MG63 (cell line): ENCODE data around the gene SRSF6. TPM values are rescaled to one million over a fixed set of nuclear protein-coding genes. Genes with fewer than 3 reads are reported as not detected.
"Not testable (repeated sequence)": the region's sequence is repeated elsewhere in the genome, so short reads cannot be mapped to it uniquely, and the experiment has no call there.

ENCODE experiments used
- DNase-seq: peaks from one replicate; pipeline ENCODE4 v3.0.0-alpha.2; 2020
- H3K27me3 ChIP-seq: fragments of 250-450 bp; sonication (Bioruptor Pico); 2 replicates; pipeline ENCODE4 v1.5.1; 2020; ENCODE audit warnings: mild to moderate bottlenecking, moderate library complexity
- H3K36me3 ChIP-seq: fragments of 250-450 bp; sonication (Bioruptor Pico); 2 replicates; pipeline ENCODE4 v1.5.1; 2020; ENCODE audit warnings: mild to moderate bottlenecking, moderate library complexity
- H3K4me3 ChIP-seq: fragments of 250-450 bp; sonication (Bioruptor Pico); 2 replicates; pipeline ENCODE4 v1.5.1; 2020; ENCODE audit warnings: mild to moderate bottlenecking, moderate library complexity
- H3K9me3 ChIP-seq: fragments of 250-450 bp; sonication (Bioruptor Pico); 2 replicates; pipeline ENCODE4 v1.5.1; 2020; ENCODE audit warnings: mild to moderate bottlenecking, moderate library complexity
- total RNA-seq: library from RNA; depleted of rRNA; stranded (reverse); fragments of >200 nt; shearing (Covaris generic); gene quantifications from 2 replicates; pipeline ENCODE4 v1.2.3, GENCODE V29; 2014; ENCODE audit warnings: low replicate concordance

Gene SRSF6
- total RNA-seq, 1 experiment from 2014 or later = 22.1 TPM

GRCh38 chr20:43440531-43440930, 17.2 kb upstream of the SRSF6 start:
- no peaks in the 10 kb centered on the region for H3K9me3 ChIP-seq
- DNase-seq = no peak
- H3K36me3 ChIP-seq = no peaks in the 10 kb centered on the region
- no peak overlapping the region for H3K4me3 ChIP-seq
- peaks cover 8% of the 10 kb centered on the region; the same call in 1 of the 2 replicates for H3K27me3 ChIP-seq

- no peaks in the 10 kb centered on the region for H3K9me3 ChIP-seq
- no peak for DNase-seq
- no peaks in the 10 kb centered on the region; the same call in 1 of the 2 replicates for H3K27me3 ChIP-seq
These were observed 15.3 kb upstream of the SRSF6 start for GRCh38 chr20:43442282-43442880.

GRCh38 chr20:43444107-43444506, 13.6 kb upstream of the SRSF6 start:
- DNase-seq = no peak
- Histone ChIP-seq H3K4me3 (no peak overlapping the region), H3K36me3 (no peaks in the 10 kb centered on the region), H3K27me3 (peaks cover 5% of the 10 kb centered on the region; the same call in 1 of the 2 replicates), H3K9me3 (no peaks in the 10 kb centered on the region)

More at GRCh38 chr20:43442282-43442880, 15.3 kb upstream of the SRSF6 start:
- no peak overlapping the region for H3K4me3 ChIP-seq
- H3K36me3 ChIP-seq = no peaks in the 10 kb centered on the region

GRCh38 chr20:43446361-43446879, 11.3 kb upstream of the SRSF6 start:
- Histone ChIP-seq H3K4me3 (no peak overlapping the region), H3K27me3 (peaks cover 5% of the 10 kb centered on the region; the same call in 1 of the 2 replicates), H3K9me3 (no peaks in the 10 kb centered on the region), H3K36me3 (no peaks in the 10 kb centered on the region)
- no peak for DNase-seq

GRCh38 chr20:43448431-43448747, 9.3 kb upstream of the SRSF6 start:
- H3K27me3 ChIP-seq, H3K9me3 ChIP-seq, H3K36me3 ChIP-seq, DNase-seq, H3K4me3 ChIP-seq: not testable (repeated sequence)

- H3K9me3 ChIP-seq = no peaks in the 10 kb centered on the region
- H3K4me3 ChIP-seq = no peak overlapping the region
- no peak for DNase-seq
- no peaks in the 10 kb centered on the region for H3K36me3 ChIP-seq
- peaks cover 5% of the 10 kb centered on the region for H3K27me3 ChIP-seq
These were observed 8.8 kb upstream of the SRSF6 start for GRCh38 chr20:43448748-43449535.

GRCh38 chr20:43450841-43451799, 6.6 kb upstream of the SRSF6 start:
- no peaks in the 10 kb centered on the region for H3K36me3 ChIP-seq
- no peak for DNase-seq
- H3K9me3 ChIP-seq = no peaks in the 10 kb centered on the region; the same call in 1 of the 2 replicates
- H3K4me3 ChIP-seq = no peak overlapping the region
- peaks cover 5% of the 10 kb centered on the region for H3K27me3 ChIP-seq

- DNase-seq = no peak
These were observed 5.1 kb upstream of the SRSF6 start for GRCh38 chr20:43452404-43453126.

GRCh38 chr20:43456252-43456651, 1.4 kb upstream of the SRSF6 start:
- H3K9me3 ChIP-seq, DNase-seq, H3K27me3 ChIP-seq, H3K4me3 ChIP-seq: not testable (repeated sequence)
- peaks cover 26% of the 10 kb centered on the region for H3K36me3 ChIP-seq

More at GRCh38 chr20:43452404-43453126, 5.1 kb upstream of the SRSF6 start:
- no peak overlapping the region for H3K4me3 ChIP-seq
- H3K36me3 ChIP-seq = no peaks in the 10 kb centered on the region
- H3K9me3 ChIP-seq = peaks cover 2% of the 10 kb centered on the region; the same call in 1 of the 2 replicates
- H3K27me3 ChIP-seq = peaks cover 5% of the 10 kb centered on the region

- Histone ChIP-seq H3K9me3 (peaks cover 2% of the 10 kb centered on the region; the same call in 1 of the 2 replicates), H3K4me3 (peak overlapping the region; percentile 100), H3K27me3 (no peaks in the 10 kb centered on the region; the same call in none of the 2 replicates), H3K36me3 (peaks cover 34% of the 10 kb centered on the region)
- DNase-seq = peak; percentile 89
These were observed 672 bp upstream of the SRSF6 start for GRCh38 chr20:43456809-43457639.

- Histone ChIP-seq H3K9me3 (peaks cover 2% of the 10 kb centered on the region; the same call in 1 of the 2 replicates), H3K36me3 (peaks cover 48% of the 10 kb centered on the region), H3K27me3 (no peaks in the 10 kb centered on the region; the same call in 1 of the 2 replicates), H3K4me3 (peak overlapping the region; percentile 100)
- no peak for DNase-seq
These were observed 777 bp downstream of the SRSF6 start for GRCh38 chr20:43458422-43458924.

GRCh38 chr20:43459022-43459942, 1.6 kb downstream of the SRSF6 start:
- H3K9me3 ChIP-seq = peaks cover 2% of the 10 kb centered on the region; the same call in 1 of the 2 replicates
- DNase-seq = peak; percentile 45
- peaks cover 56% of the 10 kb centered on the region for H3K36me3 ChIP-seq
- H3K4me3 ChIP-seq = peak overlapping the region; percentile 100
- H3K27me3 ChIP-seq = no peaks in the 10 kb centered on the region; the same call in 1 of the 2 replicates

- Histone ChIP-seq H3K27me3 (no peaks in the 10 kb centered on the region), H3K9me3 (peaks cover 2% of the 10 kb centered on the region; the same call in 1 of the 2 replicates), H3K36me3 (peaks cover 66% of the 10 kb centered on the region), H3K4me3 (no peak overlapping the region; the same call in 1 of the 2 replicates)
- DNase-seq = no peak
These were observed 2.6 kb downstream of the SRSF6 start for GRCh38 chr20:43460172-43460829.
